Panc1 (cell line): ENCODE measurements around the gene KDM1B. TPM values are rescaled to one million over a fixed set of nuclear protein-coding genes. Genes with fewer than 3 reads are reported as not detected.

Source experiments
- ATAC-seq: fragments of 200-7000 bp; cut with Tn5 transposase; 2 replicates; pipeline ENCODE4 v1.9.1; 2020; ENCODE audit warnings: mild to moderate bottlenecking, moderate library complexity
- BruUV-seq: library from RNA; stranded (reverse); fragments of 400-500 nt; replicated peaks from 2 replicates; lab custom pipeline; 2021; lab: Mats Ljungman, UMichigan
- CTCF ChIA-PET: fragments of 300-600 bp; sonication (Branson Sonifier 250); formaldehyde crosslinking; loops from one replicate; lab custom pipeline; 2022; ENCODE audit warnings: antibody characterized with exemption; lab: Charles Lee
- POLR2A ChIA-PET: fragments of 300-600 bp; sonication (Branson Sonifier 250); formaldehyde crosslinking; loops from one replicate; lab custom pipeline; 2022; ENCODE audit warnings: antibody characterized with exemption; lab: Charles Lee
- DNase-seq: peaks from one replicate; pipeline ENCODE4 v3.0.0-alpha.2; 2010; ENCODE audit warnings: low read depth, low spot score
- H3K27ac ChIP-seq: 2 replicates; pipeline ENCODE4 v1.5.1; 2011; ENCODE audit warnings: mild to moderate bottlenecking, low read length, inconsistent platforms
- H3K27me3 ChIP-seq: fragments of 200-500 bp; sonication (Bioruptor generic); 2 replicates; pipeline ENCODE4 v1.6.0; 2014; ENCODE audit warnings: low read length, inconsistent platforms; ENCODE audit not compliant: control insufficient read depth, insufficient read depth
- H3K36me3 ChIP-seq: fragments of 200-500 bp; sonication (Bioruptor generic); 2 replicates; pipeline ENCODE4 v1.5.1; 2014; ENCODE audit warnings: inconsistent platforms, mild to moderate bottlenecking, low read length, moderate library complexity; ENCODE audit not compliant: control insufficient read depth, insufficient read depth
- H3K4me1 ChIP-seq: 2 replicates; pipeline ENCODE4 v1.5.1; 2011; ENCODE audit warnings: inconsistent platforms, mild to moderate bottlenecking, low read length, moderate library complexity; ENCODE audit not compliant: control insufficient read depth, insufficient read depth
- H3K4me3 ChIP-seq, 2 experiments: 2 replicates each; pipeline ENCODE4 v1.5.1; 2011 to 2012; ENCODE audit warnings: low read depth in 2 of 2, low read length in 2 of 2, mild to moderate bottlenecking in 2 of 2, inconsistent platforms in 1 of 2, moderate library complexity in 1 of 2
- H3K9me3 ChIP-seq: fragments of 200-500 bp; sonication (Bioruptor generic); 2 replicates; pipeline ENCODE4 v1.5.1; 2014; ENCODE audit warnings: low read depth, mild to moderate bottlenecking, inconsistent platforms, low read length, moderate library complexity; ENCODE audit not compliant: control insufficient read depth, insufficient read depth
- POLR2AphosphoS5 ChIP-seq: IDR thresholded peaks from 2 replicates; pipeline ENCODE4 v1.6.1; 2012; ENCODE audit warnings: mild to moderate bottlenecking, low read depth, low read length, moderate library complexity
- REST ChIP-seq, 2 experiments: IDR thresholded peaks; 2 replicates each; pipeline ENCODE4 v1.6.1; 2011 to 2012; ENCODE audit warnings: low read depth in 2 of 2, control low read depth in 1 of 2, low read length in 1 of 2, mild to moderate bottlenecking in 1 of 2, moderate library complexity in 1 of 2; ENCODE audit not compliant: insufficient read depth in 1 of 2
- SIN3A ChIP-seq: IDR thresholded peaks from 2 replicates; pipeline ENCODE4 v1.6.1; 2012; ENCODE audit warnings: low read depth, mild to moderate bottlenecking, low read length, moderate library complexity, borderline replicate concordance; ENCODE audit not compliant: insufficient read depth
- TCF7L2 ChIP-seq: IDR thresholded peaks from 2 replicates; pipeline ENCODE4 v1.6.1; 2011; ENCODE audit warnings: mild to moderate bottlenecking, low read depth, low read length, inconsistent platforms
- in situ Hi-C: cut with HindIII; loops from 2 replicates; pipeline ENCODE4 v1.10.0; 2016; ENCODE audit warnings: low sequenced_read_pairs, low pct_unique_long_range_greater_than_20kb
- intact Hi-C: fragments of 100-400 bp; cut with micrococcal nuclease; formaldehyde crosslinking; loops from one replicate; pipeline ENCODE4 v1.10.0; 2022; ENCODE audit not compliant: unreplicated experiment
- total RNA-seq: library from RNA; stranded (reverse); gene quantifications from one replicate; pipeline ENCODE4 v1.2.1, GENCODE V29; 2021; ENCODE audit not compliant: unreplicated experiment
- TF ChIP-seq, protein P1 (sequence below): fragments of 450-650 bp; IDR thresholded peaks from 2 replicates; pipeline ENCODE4 v1.5.1; 2017; ENCODE audit warnings: mild to moderate bottlenecking

Gene KDM1B
- total RNA-seq, 1 experiment from 2014 or later, result 27.1 TPM

GRCh38 chr6:18269253-18269652 is 114.0 kb downstream of the KDM1B start:
- no peaks in the 10 kb centered on the region for H3K36me3 ChIP-seq
- no peaks in the 10 kb centered on the region for H3K4me1 ChIP-seq
- H3K27ac ChIP-seq, result no peak overlapping the region
- intact Hi-C loops, result no loop called here
- no TSS peak for BruUV-seq
- TF ChIP-seq, protein P1, sequence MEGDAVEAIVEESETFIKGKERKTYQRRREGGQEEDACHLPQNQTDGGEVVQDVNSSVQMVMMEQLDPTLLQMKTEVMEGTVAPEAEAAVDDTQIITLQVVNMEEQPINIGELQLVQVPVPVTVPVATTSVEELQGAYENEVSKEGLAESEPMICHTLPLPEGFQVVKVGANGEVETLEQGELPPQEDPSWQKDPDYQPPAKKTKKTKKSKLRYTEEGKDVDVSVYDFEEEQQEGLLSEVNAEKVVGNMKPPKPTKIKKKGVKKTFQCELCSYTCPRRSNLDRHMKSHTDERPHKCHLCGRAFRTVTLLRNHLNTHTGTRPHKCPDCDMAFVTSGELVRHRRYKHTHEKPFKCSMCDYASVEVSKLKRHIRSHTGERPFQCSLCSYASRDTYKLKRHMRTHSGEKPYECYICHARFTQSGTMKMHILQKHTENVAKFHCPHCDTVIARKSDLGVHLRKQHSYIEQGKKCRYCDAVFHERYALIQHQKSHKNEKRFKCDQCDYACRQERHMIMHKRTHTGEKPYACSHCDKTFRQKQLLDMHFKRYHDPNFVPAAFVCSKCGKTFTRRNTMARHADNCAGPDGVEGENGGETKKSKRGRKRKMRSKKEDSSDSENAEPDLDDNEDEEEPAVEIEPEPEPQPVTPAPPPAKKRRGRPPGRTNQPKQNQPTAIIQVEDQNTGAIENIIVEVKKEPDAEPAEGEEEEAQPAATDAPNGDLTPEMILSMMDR, result no peak
- TF ChIP-seq TCF7L2 (no peak), REST (IDR thresholded peaks at IDR 0.05; ENCODE audit: insufficient read depth in 1 of 2, low read depth in 2 of 2, low read length in 1 of 2) (no peak), POLR2AphosphoS5 (no peak), SIN3A (no peak)
- H3K4me3 ChIP-seq, result no peak overlapping the region
- in situ Hi-C loops, result no loop called here
- no peaks in the 10 kb centered on the region for H3K27me3 ChIP-seq
- CTCF ChIA-PET, result no interaction called here
- H3K9me3 ChIP-seq, result peaks cover 5% of the 10 kb centered on the region; the same call in 1 of the 2 replicates
- no peak for DNase-seq
- no peak for ATAC-seq
- POLR2A ChIA-PET, result no interaction called here

DNA sequence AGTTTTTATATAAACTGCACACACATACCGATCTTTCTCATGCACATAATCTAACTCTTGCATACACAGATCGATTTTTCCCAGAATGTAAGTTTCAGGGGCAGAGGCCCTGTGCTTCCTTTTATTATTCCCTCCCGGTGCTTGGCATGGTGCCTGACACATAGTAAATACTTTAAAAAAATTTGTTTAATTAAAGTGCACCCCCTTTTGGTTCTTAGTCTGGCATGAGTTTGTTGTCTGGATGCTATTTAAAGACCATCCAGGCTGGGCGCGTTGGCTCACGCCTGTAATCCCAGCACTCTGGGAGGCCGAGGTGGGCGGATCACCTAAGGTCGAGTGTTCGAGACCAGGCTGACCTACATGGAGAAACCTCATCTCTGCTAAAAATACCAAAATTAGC is 114.5 kb downstream of the KDM1B start:
- Histone ChIP-seq H3K27ac (no peak overlapping the region), H3K4me1 (no peaks in the 10 kb centered on the region), H3K4me3 (no peak overlapping the region), H3K36me3 (no peaks in the 10 kb centered on the region), H3K27me3 (no peaks in the 10 kb centered on the region), H3K9me3 (peaks cover 5% of the 10 kb centered on the region; the same call in 1 of the 2 replicates)
- no TSS peak for BruUV-seq
- ATAC-seq, result no peak
- DNase-seq, result no peak
- ChIA-PET CTCF (no interaction called here), POLR2A (no interaction called here)
- TF ChIP-seq POLR2AphosphoS5 (no peak), TCF7L2 (no peak), SIN3A (no peak), REST (IDR thresholded peaks at IDR 0.05; ENCODE audit: insufficient read depth in 1 of 2, low read depth in 2 of 2, low read length in 1 of 2) (no peak)
- TF ChIP-seq, protein P1, result no peak
- intact Hi-C loops (no loop called here), in situ Hi-C loops (no loop called here)
